22Rv1 (cell line): ENCODE measurements around the gene CAB39L.

Source experiments
- ZFX ChIP-seq: fragments of 450-650 bp; IDR thresholded peaks from 2 replicates; pipeline ENCODE4 v1.6.1; 2017; ENCODE audit warnings: antibody characterized with exemption, borderline replicate concordance
- TF ChIP-seq, protein P1 (sequence below): fragments of 450-650 bp; IDR thresholded peaks from 2 replicates; pipeline ENCODE4 v1.5.1; 2017; ENCODE audit warnings: mild to moderate bottlenecking

- TF ChIP-seq, protein P1, sequence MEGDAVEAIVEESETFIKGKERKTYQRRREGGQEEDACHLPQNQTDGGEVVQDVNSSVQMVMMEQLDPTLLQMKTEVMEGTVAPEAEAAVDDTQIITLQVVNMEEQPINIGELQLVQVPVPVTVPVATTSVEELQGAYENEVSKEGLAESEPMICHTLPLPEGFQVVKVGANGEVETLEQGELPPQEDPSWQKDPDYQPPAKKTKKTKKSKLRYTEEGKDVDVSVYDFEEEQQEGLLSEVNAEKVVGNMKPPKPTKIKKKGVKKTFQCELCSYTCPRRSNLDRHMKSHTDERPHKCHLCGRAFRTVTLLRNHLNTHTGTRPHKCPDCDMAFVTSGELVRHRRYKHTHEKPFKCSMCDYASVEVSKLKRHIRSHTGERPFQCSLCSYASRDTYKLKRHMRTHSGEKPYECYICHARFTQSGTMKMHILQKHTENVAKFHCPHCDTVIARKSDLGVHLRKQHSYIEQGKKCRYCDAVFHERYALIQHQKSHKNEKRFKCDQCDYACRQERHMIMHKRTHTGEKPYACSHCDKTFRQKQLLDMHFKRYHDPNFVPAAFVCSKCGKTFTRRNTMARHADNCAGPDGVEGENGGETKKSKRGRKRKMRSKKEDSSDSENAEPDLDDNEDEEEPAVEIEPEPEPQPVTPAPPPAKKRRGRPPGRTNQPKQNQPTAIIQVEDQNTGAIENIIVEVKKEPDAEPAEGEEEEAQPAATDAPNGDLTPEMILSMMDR: no peak
- no peak for TF ChIP-seq ZFX
Measured at GRCh38 chr13:49429121-49429520, 14.7 kb downstream of the CAB39L start.
